NCI-H524 (cell line): Measurements from ENCODE around the gene DCAF7.
A peak's percentile ranks its signal among the peaks of the same experiment; 100 is the strongest.

Source experiments
- DNase-seq, 2 experiments: peaks; one replicate each; lab custom pipeline; 2025; lab: John Stamatoyannopoulos, UW

The DCAF7 gene

DNA sequence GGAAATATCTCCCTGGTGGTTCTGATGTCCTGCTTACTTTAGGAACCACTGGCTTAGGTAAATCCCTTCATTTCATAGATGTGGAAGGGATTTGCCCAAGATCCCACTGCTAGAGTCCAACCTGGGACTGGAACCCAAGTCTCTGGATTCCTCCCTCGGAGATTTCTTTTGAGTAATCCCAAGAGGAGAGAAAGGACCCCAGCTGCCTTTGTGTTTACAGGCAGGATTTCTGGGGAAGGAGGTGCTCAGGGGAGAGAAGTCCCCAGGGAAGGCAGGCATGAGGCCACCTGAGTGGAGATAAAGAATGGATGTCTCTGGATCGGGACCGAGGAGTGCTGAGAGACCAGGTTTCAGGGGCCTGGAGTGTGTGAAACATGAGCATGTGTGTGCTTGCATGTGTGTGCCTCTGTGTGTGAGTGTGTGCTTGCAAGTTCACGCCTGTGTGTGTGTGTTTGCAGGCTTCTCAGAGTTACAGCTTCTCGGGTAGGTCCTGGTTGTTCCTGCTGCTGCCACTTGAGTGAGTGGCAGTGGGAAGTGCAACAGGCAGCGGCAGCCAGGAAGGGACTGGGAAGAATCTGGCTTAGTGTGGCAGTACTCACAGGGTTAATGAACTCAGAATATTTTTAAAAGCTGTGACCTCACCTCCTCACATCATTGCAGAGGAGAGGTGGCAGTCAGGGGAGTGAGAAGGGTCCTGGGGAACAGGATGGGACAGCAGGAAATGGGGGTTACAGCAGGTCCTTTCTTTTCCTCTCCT lies 24.9 kb upstream of the DCAF7 start:
- peak in 1 of 2 experiments; percentile 40 for DNase-seq

DNA sequence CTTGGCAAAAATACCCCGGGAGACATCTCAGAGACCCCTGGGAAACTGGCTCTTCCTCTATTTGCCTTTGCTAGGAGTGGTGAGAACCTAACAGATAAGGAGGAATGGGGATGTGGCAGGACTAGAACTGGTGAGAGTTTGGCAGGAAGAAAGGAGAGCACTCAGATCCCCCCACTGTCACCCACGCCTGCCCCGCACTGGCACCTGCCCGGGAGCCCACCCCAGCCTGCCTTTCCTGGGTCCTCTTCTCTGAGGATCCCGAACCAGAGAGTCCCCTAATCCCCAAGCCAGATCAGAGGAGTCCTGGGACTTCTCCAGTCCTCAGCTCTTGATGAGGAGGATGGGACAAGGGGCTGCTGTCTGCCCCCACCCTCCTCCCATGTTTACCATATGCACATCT lies 23.4 kb upstream of the DCAF7 start:
- peak in 1 of 2 experiments; percentile 21 for DNase-seq

DNA sequence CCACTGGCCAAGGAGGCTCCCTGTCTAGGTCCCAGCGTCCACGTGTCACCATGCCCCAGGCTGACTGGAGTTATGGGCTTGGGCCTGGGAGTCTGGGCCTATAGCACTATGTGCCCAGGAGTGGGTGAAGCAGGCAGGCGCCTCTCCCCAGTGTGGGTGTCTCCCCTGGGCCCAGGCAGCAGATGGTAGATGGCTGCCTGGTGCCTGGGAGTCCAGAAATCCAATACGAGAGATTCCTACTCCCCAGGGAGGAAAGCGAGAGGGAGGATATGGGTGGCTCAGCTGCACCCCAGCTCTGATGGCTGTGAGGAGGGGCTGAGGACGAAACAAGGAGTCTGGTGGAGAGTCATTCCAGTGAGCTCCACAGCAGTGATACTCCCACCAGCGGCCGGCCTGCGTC lies 22.1 kb upstream of the DCAF7 start:
- DNase-seq: peak; percentile 13 to 86

DNA sequence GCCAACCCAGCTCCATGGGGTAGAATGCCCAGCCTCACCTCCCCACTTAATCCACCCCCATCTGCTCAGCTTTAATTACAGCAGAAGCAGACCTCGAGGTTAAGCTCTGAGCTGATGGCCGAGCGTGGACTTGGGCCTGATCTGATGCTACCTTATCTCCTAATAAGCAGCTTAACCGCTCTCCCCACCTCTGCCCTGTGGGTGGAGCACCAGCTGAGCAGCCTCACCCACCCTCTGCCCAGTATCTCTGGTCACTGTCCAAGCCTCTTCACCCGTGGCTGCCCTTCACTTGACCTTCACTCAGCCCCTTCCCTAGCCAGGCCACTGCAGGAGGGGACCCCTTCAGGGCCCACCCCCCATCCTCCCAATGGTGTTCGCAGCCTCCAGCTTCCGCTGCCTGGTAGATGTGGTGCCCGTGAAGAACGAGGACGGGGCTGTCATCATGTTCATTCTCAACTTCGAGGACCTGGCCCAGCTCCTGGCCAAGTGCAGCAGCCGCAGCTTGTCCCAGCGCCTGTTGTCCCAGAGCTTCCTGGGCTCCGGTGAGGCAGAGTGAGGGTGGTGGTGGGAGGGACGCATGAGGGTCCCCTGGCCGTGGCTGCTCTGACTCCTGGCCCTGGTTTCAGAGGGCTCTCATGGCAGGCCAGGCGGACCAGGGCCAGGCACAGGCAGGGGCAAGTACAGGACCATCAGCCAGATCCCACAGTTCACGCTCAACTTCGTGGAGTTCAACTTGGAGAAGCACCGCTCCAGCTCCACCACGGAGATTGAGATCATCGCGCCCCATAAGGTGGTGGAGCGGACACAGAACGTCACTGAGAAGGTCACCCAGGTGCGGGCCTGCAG lies 20.3 kb upstream of the DCAF7 start:
- peak; percentile 86 to 92 for DNase-seq

DNA sequence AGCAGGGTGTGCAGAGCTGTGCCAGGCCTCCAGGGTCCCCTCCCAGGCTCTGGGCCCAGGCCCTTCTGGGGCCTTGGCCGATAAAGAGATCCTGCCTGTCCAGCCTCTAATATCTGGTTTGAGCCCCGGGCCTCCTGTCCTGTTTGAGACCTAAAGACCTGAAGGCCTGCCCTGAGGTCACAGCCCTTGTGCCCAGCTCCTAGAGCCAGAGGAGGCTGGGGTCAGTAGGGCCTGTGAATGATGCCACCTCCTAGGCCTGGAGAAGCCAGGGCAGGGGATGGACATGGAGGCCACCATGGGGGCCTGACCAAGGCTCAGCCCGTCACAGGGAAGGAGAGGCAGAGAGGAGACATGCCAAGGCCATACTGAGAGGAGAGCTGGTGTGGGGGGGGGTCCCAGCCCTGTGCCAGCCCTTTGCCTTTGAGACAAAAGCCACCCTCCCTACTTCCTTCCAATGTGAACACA lies 19.7 kb upstream of the DCAF7 start:
- DNase-seq: no peak

DNA sequence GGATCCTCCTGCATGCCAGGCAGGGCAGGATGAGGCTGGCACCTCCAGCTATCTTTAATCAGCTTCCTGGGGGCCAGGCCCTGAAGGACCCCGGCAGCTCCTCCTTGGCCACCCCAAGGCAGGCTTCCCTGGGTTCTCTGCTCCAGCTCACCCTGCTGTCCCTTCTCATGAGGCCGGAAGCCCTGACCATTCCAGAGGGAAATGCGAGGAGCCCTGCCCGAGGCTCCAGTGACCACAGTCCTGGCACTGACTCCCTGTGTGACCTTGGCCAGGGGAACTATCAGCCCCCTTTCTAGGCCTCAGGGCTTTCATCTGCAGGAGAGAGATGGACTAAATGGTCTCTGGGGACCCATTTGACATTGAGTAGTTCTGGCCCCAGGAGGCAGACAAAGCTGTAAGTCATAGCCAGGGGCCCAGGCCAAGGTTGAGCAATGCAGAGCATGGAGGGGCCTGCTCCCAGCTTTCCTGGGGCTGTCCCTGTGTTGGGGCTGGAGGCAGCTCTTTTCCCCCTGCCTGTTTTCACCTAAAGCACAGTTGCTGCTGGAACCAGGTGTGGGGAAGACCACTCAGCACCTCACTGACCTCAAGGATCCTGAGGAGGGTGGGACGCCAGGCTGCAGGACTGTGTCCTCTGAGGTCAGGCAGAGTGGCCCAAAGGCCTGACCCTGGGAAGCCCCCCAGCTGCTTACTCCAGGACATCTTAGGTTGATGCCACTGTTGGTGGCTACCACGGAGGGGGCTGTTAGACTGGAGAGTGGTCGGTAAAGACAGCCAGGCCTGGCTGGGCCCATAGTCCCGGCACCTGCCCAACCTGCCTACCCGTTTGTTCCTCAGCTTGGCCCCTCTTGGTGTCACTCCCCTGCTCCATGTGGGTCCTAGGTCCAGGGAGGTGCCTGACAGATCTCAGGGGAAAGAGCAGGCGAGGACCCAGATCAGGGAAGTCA lies 19.0 kb upstream of the DCAF7 start:
- no peak for DNase-seq

DNA sequence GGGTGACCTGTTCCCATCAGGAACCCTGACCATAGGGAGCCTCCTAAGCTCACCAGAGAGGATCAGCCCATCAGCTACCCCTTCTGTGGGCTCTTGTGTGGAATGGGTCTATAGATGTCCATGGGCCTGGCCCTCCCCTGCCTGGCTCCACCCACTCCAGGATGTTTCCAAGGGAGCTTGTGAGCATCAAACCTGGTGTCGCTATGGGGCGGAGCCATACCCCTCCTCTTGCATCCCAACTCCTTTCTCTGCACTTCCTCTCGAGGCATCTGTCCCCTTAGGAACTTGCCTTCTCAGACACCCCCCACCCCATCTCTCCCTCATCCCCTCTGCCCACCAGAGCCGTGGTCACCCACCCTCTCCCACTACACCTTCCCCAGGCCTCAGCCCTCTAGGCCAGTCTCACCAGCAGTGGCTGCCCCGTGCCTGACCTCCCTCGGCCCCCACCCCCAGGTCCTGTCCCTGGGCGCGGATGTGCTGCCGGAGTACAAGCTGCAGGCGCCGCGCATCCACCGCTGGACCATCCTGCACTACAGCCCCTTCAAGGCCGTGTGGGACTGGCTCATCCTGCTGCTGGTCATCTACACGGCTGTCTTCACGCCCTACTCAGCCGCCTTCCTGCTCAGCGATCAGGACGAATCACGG lies 16.7 kb upstream of the DCAF7 start:
- DNase-seq: no peak

DNA sequence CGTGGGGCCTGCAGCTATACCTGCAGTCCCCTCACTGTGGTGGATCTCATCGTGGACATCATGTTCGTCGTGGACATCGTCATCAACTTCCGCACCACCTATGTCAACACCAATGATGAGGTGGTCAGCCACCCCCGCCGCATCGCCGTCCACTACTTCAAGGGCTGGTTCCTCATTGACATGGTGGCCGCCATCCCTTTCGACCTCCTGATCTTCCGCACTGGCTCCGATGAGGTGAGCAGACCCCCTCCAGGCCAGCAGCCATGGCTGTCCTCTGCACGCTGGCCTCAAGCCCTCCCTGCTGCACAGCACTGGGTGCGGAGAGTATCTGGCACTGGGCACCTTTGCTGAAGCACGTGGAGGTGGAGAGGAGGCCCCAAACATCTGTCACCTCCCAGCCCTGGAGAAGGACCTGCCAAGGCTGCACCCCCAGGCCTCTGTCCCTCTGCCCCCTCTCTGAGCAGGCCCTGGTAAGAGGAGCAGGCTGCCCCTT lies 16.2 kb upstream of the DCAF7 start:
- no peak for DNase-seq

DNA sequence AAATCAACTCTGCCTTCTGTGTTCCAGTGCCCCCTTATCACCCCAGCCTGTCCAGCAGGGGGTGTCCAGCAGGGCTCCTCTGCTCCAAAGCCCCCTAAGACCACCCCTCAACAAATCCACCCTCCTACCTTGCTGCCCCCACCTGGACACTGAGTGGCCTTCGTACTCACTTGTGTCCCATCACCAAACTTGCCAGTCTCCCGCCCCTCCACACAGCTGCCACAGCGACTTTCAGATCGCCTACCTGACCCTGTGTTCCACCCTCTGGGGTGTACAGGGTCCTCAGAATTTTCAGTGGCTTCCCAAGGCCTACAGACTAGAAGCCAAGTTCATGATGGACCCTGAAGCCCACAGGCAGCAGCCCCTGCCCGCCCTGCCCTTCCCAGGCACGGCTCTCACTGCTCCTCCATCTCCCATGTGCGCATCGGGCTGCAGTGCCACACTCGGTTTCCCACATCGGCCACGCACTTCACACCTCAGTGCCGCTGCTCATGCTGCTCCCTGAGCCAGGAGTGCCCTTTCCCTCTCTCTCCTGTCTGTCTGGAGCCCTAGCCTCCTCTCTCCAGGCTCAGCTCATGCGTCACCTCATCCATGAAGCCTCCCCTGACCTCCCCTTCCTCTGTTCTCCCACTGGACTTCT lies 15.3 kb upstream of the DCAF7 start:
- no peak for DNase-seq

DNA sequence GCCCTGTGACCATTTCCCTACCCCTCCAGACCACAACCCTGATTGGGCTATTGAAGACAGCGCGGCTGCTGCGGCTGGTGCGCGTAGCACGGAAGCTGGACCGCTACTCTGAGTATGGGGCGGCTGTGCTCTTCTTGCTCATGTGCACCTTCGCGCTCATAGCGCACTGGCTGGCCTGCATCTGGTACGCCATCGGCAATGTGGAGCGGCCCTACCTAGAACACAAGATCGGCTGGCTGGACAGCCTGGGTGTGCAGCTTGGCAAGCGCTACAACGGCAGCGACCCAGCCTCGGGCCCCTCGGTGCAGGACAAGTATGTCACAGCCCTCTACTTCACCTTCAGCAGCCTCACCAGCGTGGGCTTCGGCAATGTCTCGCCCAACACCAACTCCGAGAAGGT lies 14.6 kb upstream of the DCAF7 start:
- no peak for DNase-seq

DNA sequence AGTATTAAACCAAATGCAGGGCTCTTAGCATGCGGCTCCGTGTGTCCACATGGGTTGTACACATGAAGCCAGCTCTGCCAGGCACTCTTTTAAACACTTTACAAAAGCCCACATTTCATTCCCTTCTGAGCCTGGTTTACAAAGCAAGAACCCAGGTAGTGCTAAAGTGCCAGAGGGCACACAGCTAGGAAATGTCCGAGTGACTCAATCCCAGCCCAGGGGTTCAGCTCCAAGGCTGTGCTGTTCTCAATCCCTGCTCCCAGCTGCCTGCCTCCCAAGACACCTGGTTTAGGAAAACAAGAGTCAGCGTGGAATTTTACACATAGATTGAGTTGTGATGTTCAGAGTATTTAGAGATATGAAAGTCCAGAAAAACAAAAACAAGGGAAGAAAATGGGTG lies 13.3 kb upstream of the DCAF7 start:
- no peak for DNase-seq

DNA sequence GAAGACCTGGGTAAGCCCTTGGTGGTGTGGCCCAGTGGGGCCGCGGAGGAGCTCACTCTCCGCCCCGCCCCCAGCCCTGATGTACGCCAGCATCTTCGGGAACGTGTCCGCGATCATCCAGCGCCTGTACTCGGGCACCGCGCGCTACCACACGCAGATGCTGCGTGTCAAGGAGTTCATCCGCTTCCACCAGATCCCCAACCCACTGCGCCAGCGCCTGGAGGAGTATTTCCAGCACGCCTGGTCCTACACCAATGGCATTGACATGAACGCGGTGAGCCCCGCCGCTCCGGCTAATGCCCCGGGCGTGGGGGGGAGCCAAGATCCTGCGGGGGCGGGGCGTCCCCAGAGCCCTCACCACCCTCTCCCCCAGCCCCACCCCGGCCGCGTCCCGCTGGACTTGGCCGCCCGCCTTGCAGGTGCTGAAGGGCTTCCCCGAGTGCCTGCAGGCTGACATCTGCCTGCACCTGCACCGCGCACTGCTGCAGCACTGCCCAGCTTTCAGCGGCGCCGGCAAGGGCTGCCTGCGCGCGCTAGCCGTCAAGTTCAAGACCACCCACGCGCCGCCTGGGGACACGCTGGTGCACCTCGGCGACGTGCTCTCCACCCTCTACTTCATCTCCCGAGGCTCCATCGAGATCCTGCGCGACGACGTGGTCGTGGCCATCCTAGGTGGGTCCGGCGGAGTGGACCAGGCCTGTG lies 12.1 kb upstream of the DCAF7 start:
- DNase-seq: peak in 1 of 2 experiments; percentile 61

DNA sequence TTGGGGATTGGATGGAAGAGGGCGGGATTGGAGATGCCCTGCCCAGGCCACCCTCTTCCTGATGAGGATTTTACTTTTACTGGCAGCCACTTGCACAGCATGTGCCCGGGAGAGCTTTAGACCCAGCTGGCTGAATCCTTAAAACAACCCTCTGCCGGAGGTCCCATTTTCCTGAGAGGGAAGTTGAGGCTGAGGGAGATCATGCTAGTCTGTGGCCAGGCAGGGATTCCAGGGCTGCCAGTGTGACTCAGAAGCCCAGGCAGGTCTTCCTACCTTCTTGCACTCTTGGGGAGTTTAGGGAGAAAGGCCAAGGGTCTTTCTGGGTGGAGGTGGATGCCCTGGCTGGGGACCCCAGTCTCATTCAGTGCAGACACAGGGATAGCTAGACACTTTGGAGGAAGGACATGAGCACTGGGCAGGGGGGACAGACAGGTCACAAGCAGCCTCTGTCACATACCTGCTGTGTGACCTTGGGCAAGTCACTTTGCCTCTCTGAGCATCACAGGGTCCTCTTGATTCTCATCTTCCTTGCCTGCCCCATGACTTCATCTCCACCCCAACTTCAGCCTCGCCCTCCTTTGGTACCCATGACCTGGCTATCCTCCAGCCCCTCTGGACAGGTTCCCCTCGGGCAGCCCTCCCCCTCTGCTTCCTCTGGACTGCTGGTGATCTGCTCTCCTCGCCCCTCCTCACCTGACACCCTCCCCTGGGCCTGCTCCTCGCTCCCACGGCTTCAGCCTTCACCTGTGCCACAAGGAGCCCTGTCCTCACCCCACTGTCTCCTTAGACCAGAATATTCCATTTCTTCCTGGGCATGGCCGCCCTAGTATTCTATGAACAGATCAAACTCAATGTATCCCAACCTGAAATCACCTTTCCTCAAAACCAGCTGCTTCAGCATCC lies 11.3 kb upstream of the DCAF7 start:
- no peak for DNase-seq

DNA sequence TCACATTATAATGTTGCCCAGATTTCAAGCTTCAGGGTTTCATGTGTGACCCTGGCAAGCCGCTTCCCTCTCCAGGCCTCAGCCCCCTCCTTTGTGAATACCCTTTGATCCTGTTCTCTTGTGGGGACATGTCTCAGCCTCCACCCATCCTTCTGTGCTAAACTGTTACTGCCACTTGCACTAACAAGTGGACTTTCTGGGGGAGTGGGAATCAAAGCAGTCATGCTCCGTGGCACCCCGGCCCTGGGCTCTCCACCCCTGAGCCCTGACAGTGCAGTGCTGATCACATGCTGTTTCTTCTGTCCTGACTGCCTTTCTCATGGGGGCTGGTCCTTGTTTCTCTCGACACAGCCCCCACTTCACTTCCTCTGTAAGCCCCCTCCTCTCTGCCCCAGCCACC lies 9.7 kb upstream of the DCAF7 start:
- no peak for DNase-seq

DNA sequence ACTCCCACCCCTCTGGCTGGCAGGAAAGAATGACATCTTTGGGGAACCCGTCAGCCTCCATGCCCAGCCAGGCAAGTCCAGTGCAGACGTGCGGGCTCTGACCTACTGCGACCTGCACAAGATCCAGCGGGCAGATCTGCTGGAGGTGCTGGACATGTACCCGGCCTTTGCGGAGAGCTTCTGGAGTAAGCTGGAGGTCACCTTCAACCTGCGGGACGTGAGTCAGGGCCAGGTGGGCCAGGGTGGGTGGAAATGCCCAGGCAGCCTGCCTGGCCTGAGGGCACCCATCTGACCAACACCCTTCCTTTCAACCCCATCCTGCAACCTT lies 8.1 kb upstream of the DCAF7 start:
- DNase-seq: no peak

DNA sequence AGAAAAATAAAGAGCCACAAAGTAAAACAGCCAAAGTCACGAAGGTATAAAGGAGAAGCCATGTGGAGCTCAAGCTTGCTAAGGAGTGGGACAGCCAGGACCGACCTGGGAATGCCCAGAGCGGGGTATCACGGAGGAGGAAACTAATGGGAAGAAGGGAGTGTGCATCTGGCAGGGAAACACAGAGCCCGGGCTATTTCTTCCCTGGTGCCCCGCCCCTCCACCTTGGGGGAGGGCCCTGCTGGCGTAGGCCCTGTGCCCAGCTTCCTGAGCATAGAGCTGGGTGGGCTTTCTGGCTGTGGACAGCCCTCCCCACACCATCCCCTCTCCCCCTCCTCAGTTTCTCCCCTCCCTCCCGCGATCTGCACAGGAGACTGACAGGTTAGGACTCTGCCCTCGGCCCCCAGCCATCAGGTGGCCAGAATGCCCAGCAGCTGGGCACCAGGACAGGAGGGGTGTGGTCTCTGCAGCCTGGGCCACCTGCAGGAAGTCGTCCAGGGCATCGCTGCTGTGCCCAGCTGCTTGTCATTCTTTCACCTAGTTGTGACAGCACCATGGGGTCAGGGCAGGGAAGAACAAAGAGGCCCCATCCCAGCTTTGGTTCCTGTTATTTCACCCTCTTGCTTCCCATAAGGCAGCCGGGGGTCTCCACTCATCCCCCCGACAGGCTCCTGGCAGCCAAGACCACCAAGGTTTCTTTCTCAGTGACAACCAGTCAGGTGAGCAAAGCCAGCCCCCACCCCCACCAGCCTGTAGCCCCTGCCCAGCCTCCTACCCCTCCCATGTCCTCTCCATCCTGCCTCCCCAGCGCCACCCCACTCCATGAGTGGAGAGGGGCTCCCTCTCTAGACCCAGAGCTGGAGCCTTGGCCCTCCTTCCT lies 7.1 kb upstream of the DCAF7 start:
- DNase-seq: no peak

DNA sequence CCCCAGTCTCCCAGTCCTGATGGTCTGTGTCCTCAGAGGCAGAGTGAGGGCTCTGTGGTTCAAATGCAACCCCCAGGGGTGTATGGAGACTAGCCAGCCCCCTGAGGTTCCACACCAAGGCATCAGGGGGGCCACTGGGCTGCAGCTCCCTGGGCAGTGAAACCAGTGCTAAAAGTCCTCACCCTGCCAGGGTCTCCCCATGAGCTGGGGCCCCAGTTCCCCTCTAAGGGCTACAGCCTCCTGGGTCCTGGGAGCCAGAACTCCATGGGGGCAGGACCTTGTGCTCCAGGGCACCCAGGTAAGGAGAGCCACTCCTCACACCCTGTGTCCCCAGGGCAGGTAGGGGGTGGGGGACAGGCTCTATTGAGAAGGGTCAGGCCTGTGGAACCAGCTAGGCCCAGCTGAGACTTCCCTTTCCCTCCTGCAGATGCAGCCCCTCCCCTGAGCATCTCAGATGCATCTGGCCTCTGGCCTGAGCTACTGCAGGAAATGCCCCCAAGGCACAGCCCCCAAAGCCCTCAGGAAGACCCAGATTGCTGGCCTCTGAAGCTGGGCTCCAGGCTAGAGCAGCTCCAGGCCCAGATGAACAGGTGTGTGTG lies 6.4 kb upstream of the DCAF7 start:
- DNase-seq: no peak
